ENCODE data around the gene CREB5.

- TF ChIP-seq CTCF (IDR thresholded peaks at IDR 0.05): no peak
- no peak for TF ChIP-seq POLR2A (IDR thresholded peaks at IDR 0.05)
Observed at GRCh38 chr7:28410628-28411531, 1.4 kb upstream of the CREB5 start.
